IPS DF 4.7 (cell line): ENCODE results near the gene MDH2.
A peak's percentile ranks its signal among the peaks of the same experiment; 100 is the strongest.
"Not testable (repeated sequence)": the region's sequence is repeated elsewhere in the genome, so short reads cannot be mapped to it uniquely, and the experiment has no call there.

Experiments used
- DNase-seq: peaks from one replicate; pipeline ENCODE4 v3.0.0-alpha.2; 2013; ENCODE audit warnings: low spot score; ENCODE audit errors: extremely low read depth

MDH2 gene

GRCh38 chr7:76047811-76048667 is at the start of gene MDH2, which contains the start of gene STYXL1:
Gene MDH2 (plus strand): TSS chr7:76048106. CDS start chr7:76048161, 55 bp downstream.
Gene STYXL1 (minus strand): TSS chr7:76048000. CDS start chr7:76030523, 17,477 bp downstream.
- peak; percentile 72 for DNase-seq

- DNase-seq, result no peak
Measured at GRCh38 chr7:76000566-76000965, 47.3 kb upstream of the MDH2 start.

GRCh38 chr7:76002139-76002538 is 45.8 kb upstream of the MDH2 start:
- DNase-seq, result no peak

- no peak for DNase-seq
Measured at GRCh38 chr7:76002822-76003221, 45.1 kb upstream of the MDH2 start.

GRCh38 chr7:76003351-76003750 is 44.6 kb upstream of the MDH2 start:
- DNase-seq, result no peak

GRCh38 chr7:76005004-76005403 is 42.9 kb upstream of the MDH2 start:
- not testable (repeated sequence) for DNase-seq

GRCh38 chr7:76008156-76008687 is 39.7 kb upstream of the MDH2 start:
- no peak for DNase-seq

- DNase-seq, result no peak
Measured at GRCh38 chr7:76009672-76010600, 38.0 kb upstream of the MDH2 start.

- DNase-seq, result no peak
Measured at GRCh38 chr7:76011442-76011861, 36.5 kb upstream of the MDH2 start.

GRCh38 chr7:76016191-76016947 is 31.5 kb upstream of the MDH2 start:
- no peak for DNase-seq

- not testable (repeated sequence) for DNase-seq
Measured at GRCh38 chr7:76018520-76018919, 29.4 kb upstream of the MDH2 start.

GRCh38 chr7:76020031-76020714 is 27.7 kb upstream of the MDH2 start:
- DNase-seq, result peak; percentile 33

GRCh38 chr7:76022026-76022780 is 25.7 kb upstream of the MDH2 start:
- no peak for DNase-seq

- no peak for DNase-seq
Measured at GRCh38 chr7:76023002-76023401, 24.9 kb upstream of the MDH2 start.

GRCh38 chr7:76029682-76030081 is 18.2 kb upstream of the MDH2 start:
- not testable (repeated sequence) for DNase-seq

- DNase-seq, result no peak
Measured at GRCh38 chr7:76031964-76032363, 15.9 kb upstream of the MDH2 start.

- no peak for DNase-seq
Measured at GRCh38 chr7:76037310-76037709, 10.6 kb upstream of the MDH2 start.

GRCh38 chr7:76040126-76040525 is 7.8 kb upstream of the MDH2 start:
- DNase-seq, result no peak

GRCh38 chr7:76044375-76044865 is 3.5 kb upstream of the MDH2 start:
- DNase-seq, result no peak
